PC-3 (cell line): ENCODE measurements around the gene STX11. TPM values are rescaled to one million over a fixed set of nuclear protein-coding genes. Genes with fewer than 3 reads are reported as not detected.
A peak's percentile ranks its signal among the peaks of the same experiment; 100 is the strongest.

ENCODE experiments used
- ATAC-seq: fragments of 200-7000 bp; cut with Tn5 transposase; 2 replicates; pipeline ENCODE4 v1.9.1; 2020; ENCODE audit warnings: mild to moderate bottlenecking, moderate library complexity
- BruUV-seq: library from RNA; stranded (reverse); fragments of 400-500 nt; replicated peaks from 2 replicates; lab custom pipeline; 2021; lab: Mats Ljungman, UMichigan
- CTCF ChIA-PET: fragments of 300-600 bp; sonication (Branson Sonifier 250); formaldehyde crosslinking; loops from one replicate; lab custom pipeline; 2022; ENCODE audit warnings: antibody characterized with exemption; lab: Charles Lee
- POLR2A ChIA-PET: fragments of 300-600 bp; sonication (Branson Sonifier 250); formaldehyde crosslinking; loops from one replicate; lab custom pipeline; 2022; ENCODE audit warnings: antibody characterized with exemption; ENCODE audit not compliant: unreplicated experiment; lab: Charles Lee
- DNase-seq: peaks from one replicate; pipeline ENCODE4 v3.0.0-alpha.2; 2015
- H2AFZ ChIP-seq: fragments of 300-600 bp; sonication (generic); 2 replicates; pipeline ENCODE4 v1.6.0; 2016; ENCODE audit warnings: antibody characterized with exemption, low read length
- H3F3A ChIP-seq: fragments of 300-600 bp; sonication (generic); one replicate; pipeline ENCODE4 v1.6.0; 2017; ENCODE audit warnings: antibody characterized with exemption, low read length, control low read depth, mild to moderate bottlenecking; ENCODE audit not compliant: unreplicated experiment
- H3K27ac ChIP-seq: fragments of 300-600 bp; sonication (generic); 2 replicates; pipeline ENCODE4 v1.5.1; 2016; ENCODE audit warnings: mild to moderate bottlenecking, low read length
- H3K27me3 ChIP-seq: fragments of 300-600 bp; sonication (generic); 2 replicates; pipeline ENCODE4 v1.6.1; 2016; ENCODE audit warnings: low read length, mixed read lengths
- H3K36me3 ChIP-seq: fragments of 300-600 bp; sonication (generic); 2 replicates; pipeline ENCODE4 v1.6.1; 2016; ENCODE audit warnings: low read depth, mixed run types, low read length, mixed read lengths
- H3K4me1 ChIP-seq: fragments of 300-600 bp; sonication (generic); 2 replicates; pipeline ENCODE4 v1.5.1; 2016; ENCODE audit warnings: low read length; ENCODE audit not compliant: insufficient read depth
- H3K4me2 ChIP-seq: fragments of 300-600 bp; sonication (generic); 2 replicates; pipeline ENCODE4 v1.6.0; 2016; ENCODE audit warnings: low read length
- H3K4me3 ChIP-seq: fragments of 300-600 bp; sonication (generic); 2 replicates; pipeline ENCODE4 v1.5.1; 2016; ENCODE audit warnings: mild to moderate bottlenecking, low read length, mixed read lengths
- H3K79me2 ChIP-seq: fragments of 300-600 bp; sonication (generic); 2 replicates; pipeline ENCODE4 v1.6.1; 2017; ENCODE audit warnings: low read length, mixed read lengths
- H3K9ac ChIP-seq: fragments of 300-600 bp; sonication (generic); 2 replicates; pipeline ENCODE4 v1.6.0; 2016; ENCODE audit warnings: mild to moderate bottlenecking, low read length
- H3K9me2 ChIP-seq: fragments of 300-600 bp; sonication (generic); replicated peaks from 2 replicates; pipeline ENCODE4 v1.6.1; 2016; ENCODE audit warnings: mixed run types, low read length, mixed read lengths
- H3K9me3 ChIP-seq: fragments of 300-600 bp; sonication (generic); 2 replicates; pipeline ENCODE4 v1.6.1; 2016; ENCODE audit warnings: low read length, mixed read lengths
- H4K20me1 ChIP-seq: fragments of 300-600 bp; sonication (generic); 2 replicates; pipeline ENCODE4 v1.6.1; 2016; ENCODE audit warnings: low read length, mixed read lengths
- CTCF ChIP-seq: fragments of 300-600 bp; sonication (generic); conservative IDR thresholded peaks from 2 replicates; pipeline ENCODE4 v1.5.1; 2017; ENCODE audit warnings: antibody characterized with exemption, low read depth, mild to moderate bottlenecking, low read length
- EZH2 ChIP-seq: fragments of 300-600 bp; sonication (generic); IDR thresholded peaks from one replicate; pipeline ENCODE4 v1.6.1; 2017; ENCODE audit warnings: antibody characterized with exemption, mild to moderate bottlenecking, low read length; ENCODE audit not compliant: unreplicated experiment
- EZH2phosphoT487 ChIP-seq: fragments of 300-600 bp; sonication (generic); IDR thresholded peaks from 2 replicates; pipeline ENCODE4 v1.6.1; 2018; ENCODE audit warnings: mild to moderate bottlenecking, antibody characterized with exemption, low read length, borderline replicate concordance
- intact Hi-C: fragments of 100-400 bp; cut with micrococcal nuclease; formaldehyde crosslinking; loops from 2 replicates; pipeline ENCODE4 v1.9.0; 2023
- total RNA-seq: library from RNA; depleted of rRNA; stranded (reverse); fragments of >200 nt; gene quantifications from 2 replicates; pipeline ENCODE4 v1.2.3, GENCODE V29; 2014

The STX11 gene
- total RNA-seq, 1 experiment from 2014 or later, result 1.5 TPM

DNA sequence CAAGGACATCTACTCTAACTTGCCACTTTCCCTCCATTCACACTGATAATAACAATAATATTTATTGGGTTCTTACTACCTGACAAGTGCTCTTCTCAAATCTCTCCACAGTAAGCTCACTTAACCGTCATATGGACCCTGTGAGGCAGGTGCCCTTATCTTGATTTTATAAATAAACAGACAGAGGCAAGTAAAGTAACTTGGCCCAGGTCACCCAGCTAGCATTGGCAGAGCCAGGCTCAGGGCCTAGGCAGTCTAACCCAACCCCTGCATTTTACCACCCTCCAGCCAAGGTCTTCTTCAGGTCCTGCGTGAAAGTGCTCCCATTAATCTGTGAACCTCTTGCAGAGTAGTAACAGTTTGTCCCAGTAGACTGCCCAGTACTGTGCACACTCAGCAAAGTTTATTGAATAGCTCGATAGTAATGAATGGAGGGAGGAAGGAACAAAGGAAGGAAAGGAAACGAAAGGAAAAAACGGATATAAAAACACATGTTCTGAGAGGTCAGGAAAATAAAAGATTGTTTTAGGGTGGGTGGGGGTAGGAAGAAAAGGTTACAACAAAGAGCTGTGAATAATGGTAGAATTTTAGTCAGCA, 17.0 kb upstream of the STX11 start:
- no peak overlapping the region for H3K27ac ChIP-seq
- H3K9me3 ChIP-seq, result no peaks in the 10 kb centered on the region
- CTCF ChIA-PET, result no interaction called here
- H3K36me3 ChIP-seq, result no peaks in the 10 kb centered on the region
- no peak overlapping the region for H3K4me3 ChIP-seq
- TF ChIP-seq EZH2 (no peak), CTCF (no peak), EZH2phosphoT487 (no peak)
- no peaks in the 10 kb centered on the region for H3K27me3 ChIP-seq
- no TSS peak for BruUV-seq
- no peak overlapping the region for H3K9ac ChIP-seq
- no peaks in the 10 kb centered on the region for H3F3A ChIP-seq
- no peaks in the 10 kb centered on the region for H3K79me2 ChIP-seq
- intact Hi-C loops, result no loop called here
- no peaks in the 10 kb centered on the region for H3K9me2 ChIP-seq
- no peaks in the 10 kb centered on the region for H4K20me1 ChIP-seq
- H3K4me2 ChIP-seq, result no peak overlapping the region
- no peak for ATAC-seq
- POLR2A ChIA-PET, result no interaction called here
- no peak for DNase-seq
- peaks cover 6% of the 10 kb centered on the region for H3K4me1 ChIP-seq
- no peak overlapping the region for H2AFZ ChIP-seq

- Histone ChIP-seq H2AFZ (no peak overlapping the region), H3F3A (no peaks in the 10 kb centered on the region), H4K20me1 (no peaks in the 10 kb centered on the region), H3K36me3 (no peaks in the 10 kb centered on the region), H3K27ac (no peak overlapping the region), H3K9ac (no peak overlapping the region), H3K27me3 (no peaks in the 10 kb centered on the region), H3K9me2 (no peaks in the 10 kb centered on the region), H3K79me2 (no peaks in the 10 kb centered on the region), H3K4me2 (no peak overlapping the region), H3K9me3 (no peaks in the 10 kb centered on the region), H3K4me3 (no peak overlapping the region), H3K4me1 (peaks cover 6% of the 10 kb centered on the region)
- no peak for TF ChIP-seq EZH2
- no peak for TF ChIP-seq EZH2phosphoT487
- no peak for TF ChIP-seq CTCF
- CTCF ChIA-PET, result no interaction called here
- no TSS peak for BruUV-seq
- intact Hi-C loops, result no loop called here
- POLR2A ChIA-PET, result no interaction called here
- DNase-seq (no peak), ATAC-seq (no peak)
Observed at GRCh38 chr6:144134176-144134575, 16.1 kb upstream of the STX11 start.

DNA sequence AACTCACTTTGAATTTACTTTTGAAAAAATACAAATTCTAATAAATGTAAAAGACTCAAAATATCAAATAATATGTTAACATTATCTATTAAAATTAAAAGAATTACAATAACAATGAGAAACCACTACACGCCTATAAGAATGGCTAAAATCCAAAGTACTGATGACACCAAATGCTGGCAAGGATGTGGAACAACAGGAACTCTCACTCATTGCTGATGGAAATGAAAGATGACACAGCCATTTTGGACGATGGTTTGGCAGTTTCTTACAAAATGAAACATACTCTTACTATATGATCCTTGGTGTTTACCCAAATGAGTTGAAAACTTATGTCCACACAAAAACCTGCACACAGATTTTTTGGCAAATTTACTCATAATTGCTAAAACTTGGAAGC, 15.6 kb upstream of the STX11 start:
- Histone ChIP-seq H3F3A (no peaks in the 10 kb centered on the region), H3K4me1 (peaks cover 6% of the 10 kb centered on the region), H3K79me2 (no peaks in the 10 kb centered on the region), H3K9me3 (no peaks in the 10 kb centered on the region), H3K27ac (peak overlapping the region; percentile 23; the same call in 1 of the 2 replicates), H3K36me3 (no peaks in the 10 kb centered on the region), H4K20me1 (no peaks in the 10 kb centered on the region), H2AFZ (no peak overlapping the region), H3K27me3 (no peaks in the 10 kb centered on the region), H3K9ac (no peak overlapping the region), H3K4me2 (no peak overlapping the region), H3K9me2 (no peaks in the 10 kb centered on the region), H3K4me3 (no peak overlapping the region)
- intact Hi-C loops, result no loop called here
- no TSS peak for BruUV-seq
- CTCF ChIA-PET, result no interaction called here
- no peak for ATAC-seq
- POLR2A ChIA-PET, result no interaction called here
- TF ChIP-seq EZH2 (no peak), CTCF (no peak), EZH2phosphoT487 (no peak)
- peak; percentile 21 for DNase-seq
